Neutrophil (primary cell): ENCODE results near the gene BAZ1B.
"Not testable (repeated sequence)": the region's sequence is repeated elsewhere in the genome, so short reads cannot be mapped to it uniquely, and the experiment has no call there.

Experiments used
- H3K27ac ChIP-seq: fragments of 200-600 bp; sonication (generic); 2 replicates; pipeline ENCODE4 v1.5.1; 2016; ENCODE audit warnings: mild to moderate bottlenecking, moderate library complexity
- H3K27me3 ChIP-seq: fragments of 200-600 bp; sonication (generic); 2 replicates; pipeline ENCODE4 v1.6.0; 2016; ENCODE audit warnings: mild to moderate bottlenecking
- H3K36me3 ChIP-seq: fragments of 200-600 bp; sonication (generic); 2 replicates; pipeline ENCODE4 v1.5.1; 2017
- H3K4me1 ChIP-seq, 2 experiments: fragments of 200-600 bp in 1 of 2; sonication (generic) in 1 of 2; 1 replicate in 1 of 2; 2 replicates in 1 of 2; pipeline versions ENCODE4 v1.5.1 to v1.6.1; 2013 to 2016; ENCODE audit warnings: low read depth in 1 of 2, low read length in 1 of 2, mild to moderate bottlenecking in 1 of 2, moderate library complexity in 1 of 2; ENCODE audit not compliant: control insufficient read depth in 1 of 2, insufficient read depth in 1 of 2
- H3K4me3 ChIP-seq, 2 experiments: fragments of 200-600 bp in 1 of 2; sonication (generic) in 1 of 2; 1 replicate in 1 of 2; 2 replicates in 1 of 2; pipeline ENCODE4 v1.5.1; 2013 to 2016; ENCODE audit warnings: low read depth in 1 of 2, low read length in 1 of 2, mild to moderate bottlenecking in 1 of 2, moderate library complexity in 1 of 2
- H3K9me3 ChIP-seq: fragments of 200-600 bp; sonication (generic); 2 replicates; pipeline ENCODE4 v1.5.1; 2016
- CTCF ChIP-seq: fragments of 200-600 bp; sonication (generic); IDR thresholded peaks from 2 replicates; pipeline ENCODE4 v1.5.1; 2016; ENCODE audit warnings: antibody characterized with exemption

The BAZ1B gene

GRCh38 chr7:73537051-73537450 is 15.0 kb upstream of the BAZ1B start:
- Histone ChIP-seq H3K36me3 (peaks cover 77% of the 10 kb centered on the region), H3K4me1 (no peaks in the 10 kb centered on the region), H3K27ac (no peak overlapping the region), H3K27me3 (no peaks in the 10 kb centered on the region), H3K9me3 (no peaks in the 10 kb centered on the region), H3K4me3 (no peak overlapping the region)
- TF ChIP-seq CTCF: no peak

- Histone ChIP-seq H3K4me3 (no peak overlapping the region), H3K4me1 (no peaks in the 10 kb centered on the region), H3K36me3 (peaks cover 71% of the 10 kb centered on the region), H3K9me3 (no peaks in the 10 kb centered on the region), H3K27ac (no peak overlapping the region), H3K27me3 (no peaks in the 10 kb centered on the region)
- TF ChIP-seq CTCF: no peak
These were observed 14.4 kb upstream of the BAZ1B start for GRCh38 chr7:73536479-73536878.

GRCh38 chr7:73535918-73536317 is 13.8 kb upstream of the BAZ1B start:
- H3K9me3 ChIP-seq, H3K27me3 ChIP-seq, H3K4me3 ChIP-seq, H3K4me1 ChIP-seq, H3K27ac ChIP-seq: not testable (repeated sequence)
- peaks cover 70% of the 10 kb centered on the region for H3K36me3 ChIP-seq

- H3K9me3 ChIP-seq: no peaks in the 10 kb centered on the region
- H3K4me3 ChIP-seq: no peak overlapping the region
- no peaks in the 10 kb centered on the region for H3K27me3 ChIP-seq
- H3K36me3 ChIP-seq: peaks cover 52% of the 10 kb centered on the region
- no peaks in the 10 kb centered on the region for H3K4me1 ChIP-seq
- no peak overlapping the region for H3K27ac ChIP-seq
- TF ChIP-seq CTCF: no peak
These were observed 11.6 kb upstream of the BAZ1B start for GRCh38 chr7:73533742-73534141.

GRCh38 chr7:73532224-73532623 is 10.1 kb upstream of the BAZ1B start:
- TF ChIP-seq CTCF: no peak
- H3K27ac ChIP-seq: no peak overlapping the region
- H3K4me3 ChIP-seq: no peak overlapping the region
- H3K36me3 ChIP-seq: peaks cover 38% of the 10 kb centered on the region
- H3K27me3 ChIP-seq: no peaks in the 10 kb centered on the region
- no peaks in the 10 kb centered on the region for H3K4me1 ChIP-seq
- no peaks in the 10 kb centered on the region for H3K9me3 ChIP-seq

GRCh38 chr7:73530800-73531199 is 8.7 kb upstream of the BAZ1B start:
- H3K36me3 ChIP-seq: peaks cover 23% of the 10 kb centered on the region
- H3K27ac ChIP-seq: no peak overlapping the region
- no peaks in the 10 kb centered on the region for H3K9me3 ChIP-seq
- peaks cover under 1 to 2% of the 10 kb centered on the region in 2 experiments for H3K4me1 ChIP-seq
- no peak overlapping the region for H3K4me3 ChIP-seq
- no peak for TF ChIP-seq CTCF
- no peaks in the 10 kb centered on the region for H3K27me3 ChIP-seq
